Panc1 (cell line): ENCODE results near the gene ARL2BP.

Source experiments
- CTCF ChIP-seq: fragments of 450-650 bp; IDR thresholded peaks from 2 replicates; pipeline ENCODE4 v1.5.1; 2017; ENCODE audit warnings: mild to moderate bottlenecking
- POLR2AphosphoS5 ChIP-seq: IDR thresholded peaks from 2 replicates; pipeline ENCODE4 v1.6.1; 2012; ENCODE audit warnings: mild to moderate bottlenecking, low read depth, low read length, moderate library complexity

GRCh38 chr16:57261806-57262205, 16.7 kb downstream of the ARL2BP start:
- TF ChIP-seq CTCF (no peak), POLR2AphosphoS5 (no peak)
